GM21786 (cell line): ENCODE data around the gene DLEC1.
"Not testable (repeated sequence)": the region's sequence is repeated elsewhere in the genome, so short reads cannot be mapped to it uniquely, and the experiment has no call there.

Experiments
- ATAC-seq: cut with Tn5 transposase; IDR thresholded peaks from one replicate; pipeline ENCODE4 v1.9.1; 2021; ENCODE audit not compliant: unreplicated experiment

The DLEC1 gene

GRCh38 chr3:38135621-38136277 lies 96.7 kb downstream of the DLEC1 start:
- not testable (repeated sequence) for ATAC-seq

GRCh38 chr3:38136393-38136776 lies 97.4 kb downstream of the DLEC1 start:
- ATAC-seq, result no peak

- ATAC-seq, result peak; percentile 86
Observed at GRCh38 chr3:38136777-38137614, 98.0 kb downstream of the DLEC1 start, which contains the start of gene ACAA1. TSS of gene ACAA1 (minus strand) at chr3:38137127. CDS start at chr3:38137035, 92 bp downstream.

GRCh38 chr3:38137615-38138348 lies 98.8 kb downstream of the DLEC1 start:
- no peak for ATAC-seq

- peak; percentile 35 for ATAC-seq
Observed at GRCh38 chr3:38138349-38139190, 99.6 kb downstream of the DLEC1 start, which contains the start of gene MYD88. TSS of gene MYD88 (plus strand) at chr3:38138661. CDS start at chr3:38138701, 40 bp downstream.

- no peak for ATAC-seq
Observed at GRCh38 chr3:38139191-38139590, 100.2 kb downstream of the DLEC1 start.

- no peak for ATAC-seq
Observed at GRCh38 chr3:38139652-38140051, 100.6 kb downstream of the DLEC1 start.

GRCh38 chr3:38140326-38141172 lies 101.5 kb downstream of the DLEC1 start:
- ATAC-seq, result no peak

- ATAC-seq, result no peak
Observed at GRCh38 chr3:38141173-38141951, 102.4 kb downstream of the DLEC1 start.

GRCh38 chr3:38141952-38142273 lies 102.9 kb downstream of the DLEC1 start:
- ATAC-seq, result no peak

GRCh38 chr3:38142959-38143358 lies 104.0 kb downstream of the DLEC1 start:
- ATAC-seq, result no peak

GRCh38 chr3:38143511-38143910 lies 104.5 kb downstream of the DLEC1 start:
- no peak for ATAC-seq

- ATAC-seq, result no peak
Observed at GRCh38 chr3:38146504-38146903, 107.5 kb downstream of the DLEC1 start.

- no peak for ATAC-seq
Observed at GRCh38 chr3:38147421-38147820, 108.4 kb downstream of the DLEC1 start.

- ATAC-seq, result no peak
Observed at GRCh38 chr3:38148311-38148882, 109.4 kb downstream of the DLEC1 start.

- no peak for ATAC-seq
Observed at GRCh38 chr3:38149708-38150107, 110.7 kb downstream of the DLEC1 start.

- no peak for ATAC-seq
Observed at GRCh38 chr3:38150780-38151528, 111.9 kb downstream of the DLEC1 start.

GRCh38 chr3:38151667-38152265 lies 112.8 kb downstream of the DLEC1 start:
- ATAC-seq, result no peak
